ENCODE data around the gene PNKD. TPM values are rescaled to one million over a fixed set of nuclear protein-coding genes. Genes with fewer than 3 reads are reported as not detected.

PNKD gene, protein sequence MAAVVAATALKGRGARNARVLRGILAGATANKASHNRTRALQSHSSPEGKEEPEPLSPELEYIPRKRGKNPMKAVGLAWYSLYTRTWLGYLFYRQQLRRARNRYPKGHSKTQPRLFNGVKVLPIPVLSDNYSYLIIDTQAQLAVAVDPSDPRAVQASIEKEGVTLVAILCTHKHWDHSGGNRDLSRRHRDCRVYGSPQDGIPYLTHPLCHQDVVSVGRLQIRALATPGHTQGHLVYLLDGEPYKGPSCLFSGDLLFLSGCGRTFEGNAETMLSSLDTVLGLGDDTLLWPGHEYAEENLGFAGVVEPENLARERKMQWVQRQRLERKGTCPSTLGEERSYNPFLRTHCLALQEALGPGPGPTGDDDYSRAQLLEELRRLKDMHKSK
- 22.3 TPM for total RNA-seq

DNA sequence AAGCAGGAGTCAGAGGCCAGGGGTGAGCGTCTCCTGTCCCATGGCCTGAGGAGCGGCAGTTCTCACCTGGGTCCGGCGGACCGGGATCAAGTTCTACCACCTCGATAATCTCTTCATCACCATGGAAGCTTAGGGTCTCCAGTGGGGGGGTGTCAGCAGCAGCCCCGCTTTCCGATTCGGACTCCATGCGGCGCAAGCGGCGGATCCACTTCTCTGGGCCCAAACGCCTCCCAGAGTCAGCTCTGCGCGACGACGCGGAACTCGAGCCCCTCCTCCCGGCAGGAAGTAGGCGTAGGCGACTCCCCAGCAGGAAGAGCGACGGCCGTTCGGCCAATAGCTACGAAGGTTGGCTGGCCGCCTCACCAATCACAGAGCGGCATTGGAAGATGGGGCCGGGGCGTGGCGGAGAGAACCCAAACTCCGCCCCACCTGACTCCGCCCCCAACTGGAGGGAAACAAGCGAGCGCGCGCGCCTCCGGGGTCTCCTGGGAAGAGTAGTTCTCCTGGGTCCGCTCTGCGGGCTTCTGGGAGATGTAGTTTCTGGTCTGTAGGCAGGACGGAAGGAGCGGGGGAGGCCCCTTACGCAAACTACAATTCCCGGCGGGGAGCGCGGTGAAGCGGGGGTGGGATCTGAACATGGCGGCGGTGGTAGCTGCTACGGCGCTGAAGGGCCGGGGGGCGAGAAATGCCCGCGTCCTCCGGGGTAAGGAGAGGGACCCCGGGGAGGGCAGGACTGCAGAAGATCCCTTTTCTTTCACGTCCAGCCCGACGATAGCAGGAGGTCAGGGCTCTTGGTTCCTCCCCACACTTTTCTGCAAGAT, at the start of gene PNKD, which contains the start of gene AAMP:
TSS of gene PNKD (plus strand) at position 620 of the 821 bp plus-strand sequence. CDS start at position 637, 17 bp downstream.
TSS of gene AAMP (minus strand) at position 238 of the 821 bp plus-strand sequence. CDS start at position 187, 51 bp downstream.
- peak; percentile 100 for DNase-seq

DNA sequence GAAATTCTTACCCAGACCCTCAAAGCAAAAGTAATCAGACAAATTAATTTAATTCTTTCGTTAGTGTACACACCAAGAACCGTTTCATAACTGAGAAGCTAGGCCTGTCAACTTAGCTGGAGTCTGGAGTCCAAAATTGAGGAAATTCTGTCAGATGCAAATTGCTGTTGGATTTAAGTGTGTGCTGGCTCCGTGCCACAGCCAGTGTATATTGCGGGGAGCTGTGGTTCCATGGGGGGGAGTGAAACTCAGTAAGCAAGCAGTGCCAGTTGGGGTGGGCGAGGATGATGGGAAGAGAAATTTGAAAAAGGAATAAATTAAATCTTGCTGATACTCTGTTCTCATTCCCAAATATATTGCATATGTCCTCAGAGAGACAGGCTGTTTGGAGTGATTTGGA, 49.3 kb upstream of the PNKD start:
- no peak for DNase-seq

DNA sequence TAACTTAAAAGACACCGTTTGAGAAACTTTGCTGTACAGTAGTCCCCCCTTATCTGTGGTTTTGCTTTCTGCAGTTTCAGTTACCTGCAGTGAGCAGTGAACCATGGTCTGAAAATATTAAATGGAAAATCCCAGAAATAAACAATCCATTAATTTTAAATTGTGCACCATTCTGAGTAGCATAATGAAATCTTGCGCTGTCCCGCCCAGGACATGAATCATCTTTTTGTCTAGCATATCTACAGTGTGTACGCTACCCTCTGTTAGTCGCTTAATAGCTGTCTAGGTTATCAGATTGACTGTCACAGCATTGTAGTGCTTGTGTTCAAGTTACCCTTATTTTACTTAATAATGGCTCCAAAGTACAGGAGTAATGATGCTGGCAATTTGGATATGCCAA, 47.3 kb upstream of the PNKD start:
- no peak for DNase-seq

DNA sequence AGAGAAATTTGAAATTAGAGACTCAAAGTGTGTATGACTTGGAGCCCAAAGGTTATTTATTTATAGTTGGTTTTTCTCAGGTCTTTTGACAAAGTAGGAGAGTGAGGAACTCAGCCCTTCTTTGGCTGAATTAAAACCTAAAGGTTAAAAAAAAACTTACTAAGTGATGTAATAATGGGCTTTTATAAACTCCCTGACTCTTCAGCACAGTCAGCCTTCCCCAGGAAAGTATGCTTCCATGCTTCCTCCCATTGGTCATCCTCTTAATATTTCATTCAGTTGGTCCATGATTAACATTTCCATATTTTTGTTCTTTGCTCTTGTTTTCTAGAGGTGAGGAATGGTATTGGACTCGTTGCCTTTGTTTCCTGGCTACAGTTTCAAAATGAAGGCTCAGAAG, 46.1 kb upstream of the PNKD start:
- no peak for DNase-seq

DNA sequence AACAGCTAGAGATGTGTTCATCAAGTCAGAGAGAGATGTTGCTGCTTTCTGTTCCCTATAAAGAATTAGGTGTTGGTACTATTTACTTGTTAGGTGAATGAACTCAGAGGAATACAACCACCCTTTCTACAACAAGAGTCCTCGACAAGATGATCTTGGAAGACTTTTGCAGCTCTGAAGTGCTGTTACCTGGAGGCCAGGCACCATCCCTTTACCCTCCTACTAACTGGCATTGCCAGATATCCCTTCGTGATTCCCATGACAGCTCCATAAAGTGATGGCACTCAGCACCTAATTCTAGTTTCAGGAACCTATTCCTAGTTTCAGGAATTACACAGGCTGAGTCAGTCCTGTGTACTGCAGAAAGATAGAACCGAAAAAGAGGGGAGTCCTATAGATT, 43.4 kb upstream of the PNKD start:
- no peak for DNase-seq

DNA sequence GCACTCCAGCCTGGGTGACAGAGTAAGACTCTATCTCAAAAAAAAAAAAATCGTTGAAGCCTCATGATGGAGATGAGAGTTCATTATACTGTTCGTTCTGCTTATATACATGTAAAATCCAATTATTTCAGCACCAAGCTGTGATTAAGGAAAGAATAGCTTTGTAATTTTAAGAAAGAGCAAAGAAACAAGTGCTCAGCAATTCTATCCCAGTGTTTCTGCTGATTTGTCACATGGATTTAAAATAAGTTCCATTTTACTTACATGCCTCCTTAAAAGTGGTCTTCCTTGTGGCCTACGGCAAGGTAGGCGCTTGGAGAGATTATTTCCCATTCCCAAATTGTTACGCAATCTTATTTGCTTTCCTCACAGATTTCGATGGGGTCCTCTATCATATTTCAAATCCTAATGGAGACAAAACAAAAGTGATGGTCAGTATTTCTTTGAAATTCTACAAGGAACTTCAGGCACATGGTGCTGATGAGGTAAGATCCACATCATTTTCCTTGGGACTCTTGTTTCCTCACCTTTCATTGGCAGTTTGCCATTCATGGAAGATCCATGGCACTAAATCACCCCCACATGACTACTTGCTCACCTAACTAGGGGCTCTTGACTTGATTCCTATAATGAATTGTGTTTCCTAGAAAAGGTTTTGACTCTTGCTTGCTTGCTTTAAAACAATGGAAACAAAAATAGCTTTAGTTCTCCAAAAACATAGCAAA, 41.8 kb upstream of the PNKD start:
- no peak for DNase-seq

DNA sequence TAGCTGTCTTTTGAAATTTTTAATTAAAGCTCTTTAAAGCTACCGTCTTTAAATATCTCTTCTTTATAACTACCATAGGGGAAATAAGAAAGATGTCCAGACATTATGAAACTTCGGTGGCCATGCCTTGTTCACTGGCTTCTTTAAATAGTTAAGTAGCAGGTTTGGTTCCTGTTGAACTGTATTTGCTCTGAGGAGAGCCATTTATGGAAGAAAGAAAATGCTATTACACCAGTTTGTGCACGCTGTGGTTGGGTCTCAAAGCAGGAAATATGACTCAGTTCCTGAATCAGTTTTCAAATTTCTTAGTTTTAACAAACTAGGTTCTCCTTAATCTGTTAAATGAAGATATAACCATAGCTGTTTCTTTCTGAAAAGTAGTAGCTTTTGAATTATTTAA, 41.1 kb upstream of the PNKD start:
- no peak for DNase-seq

DNA sequence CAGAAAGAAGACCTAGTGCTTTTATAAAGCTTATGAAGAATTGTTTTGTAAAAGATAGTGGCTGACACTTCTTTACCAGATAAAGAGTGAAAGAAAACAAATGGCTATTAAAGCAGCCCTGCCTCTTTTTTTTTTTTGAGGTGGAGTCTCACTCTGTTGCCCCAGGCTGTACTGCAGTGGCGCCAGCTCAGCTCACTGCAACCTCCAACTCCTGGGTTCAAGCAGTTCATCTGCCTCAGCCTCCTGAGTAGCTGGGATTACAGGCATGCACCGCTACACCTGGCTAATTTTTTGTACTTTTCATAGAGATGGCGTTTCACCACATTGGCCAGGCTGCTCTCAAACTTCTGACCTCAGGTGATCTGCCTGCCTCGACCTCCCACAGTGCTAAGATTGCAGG, 40.5 kb upstream of the PNKD start:
- DNase-seq = no peak

DNA sequence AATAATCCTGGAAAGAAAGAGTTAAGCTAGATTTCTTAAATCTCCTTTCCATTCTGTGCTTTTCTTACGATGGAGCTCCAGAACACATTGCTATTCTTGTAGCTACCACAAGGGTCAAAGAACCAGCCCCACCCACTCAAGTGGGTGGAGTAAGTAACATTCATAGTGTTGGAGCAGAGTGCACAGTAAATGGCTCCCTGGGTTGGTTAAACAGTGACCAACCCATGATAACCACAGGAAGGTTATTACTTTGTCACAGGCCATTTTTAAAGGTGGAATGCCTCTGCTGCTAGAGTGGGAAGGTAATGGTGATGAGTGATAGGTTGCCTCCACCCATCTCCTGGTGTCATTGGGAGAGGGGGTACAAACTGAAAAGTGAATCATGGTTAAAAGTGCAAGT, 39.4 kb upstream of the PNKD start:
- no peak for DNase-seq

DNA sequence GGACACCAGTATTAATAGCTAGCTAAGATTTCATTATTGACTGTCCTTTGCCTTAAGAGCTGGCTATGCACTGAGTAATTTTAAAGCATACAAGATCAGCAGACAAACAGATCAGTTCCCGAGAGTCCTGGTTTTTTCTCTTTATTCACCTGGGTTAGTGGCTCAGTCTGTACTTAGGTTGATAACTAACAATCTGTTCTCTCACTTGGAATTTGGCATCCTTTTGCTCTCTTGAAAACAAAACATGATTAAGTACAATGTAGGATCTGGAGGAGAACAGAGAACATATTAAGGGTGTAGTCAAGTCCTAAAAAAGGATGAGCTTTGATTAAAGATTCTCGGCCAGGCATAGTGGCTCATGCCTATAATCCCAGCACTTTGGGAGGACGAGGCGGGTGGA, 36.8 kb upstream of the PNKD start:
- DNase-seq = no peak

DNA sequence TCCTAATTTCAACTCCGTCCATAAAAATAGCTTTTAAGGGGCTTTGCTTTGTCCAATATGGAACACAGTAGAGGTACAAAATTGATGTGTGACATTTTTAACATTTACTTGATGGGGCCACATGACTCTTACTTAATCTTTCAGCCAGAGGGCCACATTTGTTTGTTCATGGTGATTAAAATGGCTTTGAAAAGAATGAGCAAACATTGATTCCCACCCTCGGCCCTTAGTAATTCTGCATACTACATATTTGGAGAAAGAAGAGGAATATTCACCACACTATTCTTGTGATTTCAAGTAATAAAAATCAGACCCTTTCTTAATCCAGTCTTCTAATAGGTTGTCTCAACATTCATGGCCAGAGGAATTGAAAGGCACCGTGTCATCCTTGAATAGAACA, 35.8 kb upstream of the PNKD start:
- no peak for DNase-seq

DNA sequence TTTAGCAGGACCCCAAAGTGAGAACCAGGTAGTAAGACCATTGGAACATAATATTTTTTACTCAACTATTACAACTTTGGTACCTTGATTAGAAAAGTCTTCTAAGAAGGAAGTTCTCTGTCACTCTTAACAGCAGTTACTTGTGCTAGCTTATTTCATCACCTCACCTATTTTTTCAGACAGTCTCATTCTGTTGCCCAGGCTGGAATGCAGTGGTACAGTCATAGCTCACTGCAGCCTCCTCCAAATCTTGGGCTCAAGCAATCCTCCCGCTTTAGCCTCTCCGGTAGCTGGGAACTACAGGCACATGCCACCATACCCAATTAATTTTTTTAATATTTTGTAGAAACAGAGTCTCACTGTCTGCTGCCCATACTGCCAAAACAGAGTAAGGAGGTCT, 35.3 kb upstream of the PNKD start:
- no peak for DNase-seq

DNA sequence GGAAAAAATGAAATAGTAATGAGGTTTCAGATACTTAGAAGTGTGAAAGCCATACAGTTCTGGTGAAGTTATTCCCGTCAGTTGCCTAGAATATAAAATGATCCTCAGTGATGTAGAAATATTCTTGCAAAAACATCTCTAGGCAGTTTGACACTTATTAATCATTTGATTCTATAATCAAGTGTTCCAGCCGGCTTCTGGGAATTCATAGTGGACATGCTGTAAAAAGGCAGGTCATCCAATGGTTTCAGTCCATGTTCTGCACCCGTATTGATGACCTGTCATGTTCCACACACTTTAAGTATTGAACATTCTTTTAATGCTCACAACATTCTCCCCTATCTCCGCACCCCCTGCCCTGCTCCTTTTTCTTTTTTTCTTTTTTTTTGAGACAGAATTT, 33.5 kb upstream of the PNKD start:
- no peak for DNase-seq

DNA sequence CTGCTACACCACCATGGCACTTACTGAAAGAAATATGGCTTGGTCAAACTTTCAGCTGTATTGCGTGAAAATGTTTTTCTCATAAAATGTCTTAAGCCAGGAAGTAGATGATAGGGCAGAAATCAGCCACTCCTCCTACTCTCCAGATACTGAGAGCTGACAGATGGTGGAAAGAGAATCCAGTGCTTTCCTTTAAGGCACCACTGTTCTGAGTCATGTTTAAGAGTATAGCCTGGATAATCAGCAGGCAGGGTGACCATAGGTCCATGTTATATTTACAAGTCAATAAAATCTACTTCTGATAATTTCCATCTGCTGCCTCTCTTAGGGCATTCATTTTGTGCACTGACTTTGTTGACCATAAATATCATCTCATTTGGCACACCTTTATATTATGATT, 31.4 kb upstream of the PNKD start:
- DNase-seq = no peak

DNA sequence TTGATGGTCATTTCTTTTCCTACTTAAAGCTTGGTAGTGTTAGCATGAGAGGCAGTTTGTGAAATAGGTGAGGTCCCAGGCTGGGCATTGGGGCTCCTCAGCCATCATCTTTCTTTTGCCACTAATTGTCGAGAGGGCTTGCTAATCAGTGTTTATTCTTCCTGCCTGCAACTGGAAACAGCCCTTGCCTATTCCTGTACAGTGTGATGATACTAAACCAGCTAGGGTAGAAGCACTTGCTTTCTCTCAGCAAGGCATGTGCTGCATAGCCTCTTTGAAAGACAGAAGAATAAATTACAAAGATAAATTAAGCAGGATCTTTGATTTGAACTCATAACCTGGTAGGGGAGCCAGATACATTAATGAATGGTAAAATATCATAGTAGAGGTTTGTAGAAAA, 26.1 kb upstream of the PNKD start:
- no peak for DNase-seq

DNA sequence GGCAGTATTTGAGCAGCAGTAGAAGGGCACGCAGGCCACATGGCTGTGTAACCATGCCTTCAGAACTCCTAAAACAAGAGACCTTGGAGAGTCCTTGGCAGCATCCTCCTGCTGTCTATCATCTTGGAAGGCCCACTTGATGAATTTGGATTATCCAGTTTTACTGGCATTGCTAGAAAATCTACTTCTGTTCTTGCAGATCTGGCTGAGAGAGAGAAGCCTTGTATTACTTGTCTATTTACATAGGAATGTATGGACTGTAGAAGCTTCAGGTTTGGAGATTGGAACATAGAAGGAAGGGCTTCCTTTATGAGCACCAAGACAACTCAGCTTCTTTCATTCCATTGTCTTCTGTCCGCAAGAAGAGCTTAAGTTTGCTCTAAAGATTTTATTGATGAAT, 25.7 kb upstream of the PNKD start:
- no peak for DNase-seq

DNA sequence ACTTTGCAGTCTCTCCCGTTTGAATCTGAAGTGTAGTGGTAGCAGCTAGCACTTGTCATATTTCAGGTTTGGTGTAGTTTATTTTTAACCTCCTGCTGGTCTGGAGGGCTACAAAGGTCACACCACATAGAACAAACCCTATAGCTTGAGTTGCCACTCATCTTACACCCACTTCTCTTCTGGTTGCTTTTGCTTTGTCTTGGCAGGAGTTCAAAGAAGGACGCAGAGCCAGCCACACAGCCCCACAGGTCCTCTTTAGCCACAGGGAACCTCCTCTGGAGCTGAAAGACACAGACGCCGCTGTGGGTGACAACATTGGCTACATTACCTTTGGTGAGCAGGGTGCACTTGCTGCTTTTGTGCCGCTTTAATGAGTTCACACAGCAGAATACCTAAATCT, 25.1 kb upstream of the PNKD start:
- no peak for DNase-seq

DNA sequence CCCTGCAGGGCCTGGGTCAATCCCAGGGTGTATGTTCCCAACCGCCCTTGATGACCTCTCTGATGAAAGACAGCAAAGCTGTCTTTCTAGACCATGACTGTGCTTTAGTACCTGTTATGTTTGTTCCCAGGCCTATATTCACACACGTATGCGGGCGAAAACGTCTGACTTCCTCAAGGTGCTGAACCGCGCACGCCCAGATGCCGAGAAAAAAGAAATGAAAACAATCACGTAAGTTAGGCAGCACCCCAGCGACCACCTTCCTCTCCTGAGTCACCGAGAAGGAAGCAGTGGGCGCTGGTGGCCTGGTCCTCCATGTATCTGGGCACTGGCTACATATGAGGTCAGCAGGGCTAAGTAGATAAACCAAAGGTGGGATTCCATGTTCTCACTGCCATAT, 20.6 kb upstream of the PNKD start:
- no peak for DNase-seq

DNA sequence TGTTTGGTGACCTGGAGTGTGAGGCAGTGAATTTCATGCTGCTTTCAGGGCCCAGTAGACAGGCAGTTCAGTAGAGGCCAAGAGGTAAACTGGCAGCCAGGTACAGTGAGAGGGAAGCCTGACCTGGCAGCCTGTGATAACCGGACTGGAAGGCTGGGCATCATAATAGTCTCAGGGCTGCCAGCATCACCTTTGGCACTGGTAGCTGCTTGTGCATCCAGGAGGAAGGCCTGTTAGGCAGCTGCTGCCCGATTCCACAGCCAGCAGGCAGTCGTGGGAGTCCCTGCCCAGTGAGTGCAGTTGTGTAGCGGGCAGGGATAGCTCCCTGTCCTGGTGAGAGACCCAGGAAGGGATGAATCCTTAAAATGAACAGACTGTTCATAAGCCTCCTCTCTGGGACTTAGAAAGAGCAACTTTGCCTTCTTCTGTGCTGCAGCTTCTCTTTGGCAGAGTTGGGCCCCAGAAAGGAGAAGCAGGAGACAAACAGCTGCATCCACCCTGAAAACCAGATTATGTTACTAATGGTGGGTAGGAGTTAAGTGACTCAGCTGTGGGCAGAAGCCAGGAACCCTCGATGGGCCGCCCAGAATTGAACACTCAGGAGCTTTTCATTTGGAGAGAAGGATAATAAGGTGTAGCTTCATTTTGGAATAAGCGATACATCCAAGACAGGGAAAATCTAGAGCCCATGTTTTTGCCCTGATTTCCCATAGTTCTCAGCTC, 17.6 kb upstream of the PNKD start:
- DNase-seq = no peak

DNA sequence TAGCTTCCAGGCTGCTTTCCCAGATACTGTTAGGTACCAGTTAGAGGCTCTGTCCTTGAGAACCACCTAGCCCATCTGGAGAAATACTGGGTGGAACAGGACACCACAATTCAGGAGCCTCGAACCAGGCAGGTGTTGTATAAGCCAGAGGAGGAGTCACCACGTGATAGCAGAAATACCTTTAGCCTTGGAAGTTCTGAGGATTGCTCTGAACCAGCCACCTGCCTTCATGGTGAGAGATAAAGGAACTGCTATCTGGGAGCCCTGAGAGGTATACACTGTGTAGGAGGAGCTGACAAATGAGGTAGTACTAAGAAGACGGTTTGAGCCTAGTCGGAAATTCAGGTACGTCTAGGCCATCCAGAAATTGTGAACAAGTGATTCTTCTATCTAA, 17.1 kb upstream of the PNKD start:
- no peak for DNase-seq

DNA sequence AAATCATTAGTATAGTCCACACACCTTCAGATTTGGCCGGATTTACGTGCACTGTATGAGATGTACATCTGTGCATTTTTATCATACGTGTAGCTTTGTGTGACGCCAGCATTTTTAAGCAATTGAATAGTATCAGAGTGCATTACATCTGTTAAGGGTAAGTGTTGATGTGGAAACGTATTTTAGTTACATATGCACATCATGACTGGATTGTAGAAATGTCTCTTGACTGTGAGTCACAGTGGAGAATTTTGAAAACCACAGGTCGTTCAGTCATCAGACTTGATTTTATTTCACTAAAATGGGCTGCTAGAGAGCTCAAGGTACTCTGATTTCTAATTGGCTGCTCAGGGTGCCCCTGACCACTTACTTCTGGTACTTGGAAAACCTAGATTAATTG, 14.9 kb upstream of the PNKD start:
- no peak for DNase-seq

DNA sequence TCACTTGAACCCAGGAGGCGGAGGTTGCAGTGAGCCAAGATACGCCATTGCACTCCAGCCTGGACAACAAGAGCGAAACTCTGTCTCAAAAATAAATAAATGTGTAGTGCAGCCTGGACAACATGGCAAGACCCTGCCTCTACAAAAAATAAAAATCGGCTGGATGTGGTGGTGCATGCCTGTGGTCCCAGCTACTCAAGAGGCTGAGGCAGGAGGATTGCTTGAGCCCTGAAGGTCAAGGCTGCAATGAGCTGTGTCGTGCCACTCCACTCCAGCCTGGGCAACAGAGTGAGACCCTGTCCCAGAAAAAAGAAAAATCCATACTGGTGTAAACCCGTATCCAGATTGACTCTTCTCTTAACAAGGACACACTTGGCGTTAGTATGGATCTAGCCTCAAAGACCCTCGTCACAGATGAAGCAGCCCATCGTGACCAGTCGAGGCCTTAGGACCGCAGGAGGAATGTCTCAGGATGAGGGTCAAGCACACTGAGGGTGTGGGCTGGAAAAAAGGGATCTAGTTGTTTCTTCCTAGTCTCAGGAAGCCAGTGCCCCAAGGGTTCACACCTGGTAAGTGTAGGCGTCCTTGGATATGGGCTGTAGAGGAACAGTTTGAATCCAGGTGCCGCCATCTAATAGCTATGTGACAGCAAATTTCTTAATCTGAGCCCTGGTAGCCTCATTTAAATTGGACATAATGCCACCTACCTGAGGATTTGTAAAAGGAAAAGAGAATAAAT, 13.5 kb upstream of the PNKD start:
- DNase-seq = no peak
